OCI-LY1 (cell line): ENCODE measurements around the gene PLEKHF1.

Experiments used
- EZH2 ChIP-seq: fragments of 200-600 bp; sonication (generic), shearing (Covaris generic); IDR thresholded peaks from 2 replicates; pipeline ENCODE4 v1.8.0; 2017; ENCODE audit warnings: borderline replicate concordance, mixed run types, mild to moderate bottlenecking, antibody characterized with exemption, low read length, moderate library complexity, mixed read lengths
- TF ChIP-seq, protein P1 (sequence below): fragments of 200-600 bp; sonication (generic), shearing (Covaris generic); IDR thresholded peaks from 2 replicates; pipeline ENCODE4 v1.5.1; 2017; ENCODE audit warnings: mild to moderate bottlenecking, antibody characterized with exemption, low read length, moderate library complexity, mixed read lengths

DNA sequence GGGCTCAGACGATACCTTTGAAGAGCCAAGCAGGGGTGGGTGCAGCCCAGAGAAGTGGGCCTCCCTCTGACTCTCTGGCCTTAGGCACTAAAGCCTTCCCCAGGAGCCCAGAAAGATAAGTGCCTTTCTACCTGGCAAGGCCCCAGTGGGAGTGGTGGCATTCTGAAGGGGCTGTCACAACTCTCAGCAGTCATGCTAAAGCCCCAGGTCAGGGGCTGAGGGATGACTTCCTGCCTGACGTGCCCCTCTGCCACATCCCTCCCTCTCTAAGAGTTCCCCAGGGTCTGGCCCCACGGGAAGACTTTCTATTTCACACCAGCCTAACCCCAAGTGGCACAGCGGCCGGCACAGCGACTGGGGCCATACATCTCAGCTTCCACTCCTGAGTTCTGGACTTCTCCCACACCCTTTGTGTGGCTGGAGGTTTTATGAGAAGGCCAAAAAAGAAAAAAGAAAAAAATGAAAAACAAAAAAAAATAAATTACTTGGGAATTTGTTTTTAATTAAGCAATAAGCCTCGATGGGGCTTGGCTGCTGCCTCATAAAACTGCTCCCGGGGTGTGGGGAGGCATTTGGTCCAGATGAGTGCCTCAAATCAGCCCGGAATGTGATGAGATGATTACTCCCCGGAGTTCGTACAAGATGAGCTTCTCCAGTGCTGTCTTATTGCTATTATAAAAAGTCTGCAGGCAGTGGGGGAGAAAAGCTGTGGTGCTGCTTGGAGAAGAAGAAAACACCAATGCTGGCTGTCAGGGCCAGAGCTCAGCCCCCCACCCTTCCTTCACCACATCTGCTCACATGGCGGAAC, 28.5 kb upstream of the PLEKHF1 start:
- TF ChIP-seq, protein P1, sequence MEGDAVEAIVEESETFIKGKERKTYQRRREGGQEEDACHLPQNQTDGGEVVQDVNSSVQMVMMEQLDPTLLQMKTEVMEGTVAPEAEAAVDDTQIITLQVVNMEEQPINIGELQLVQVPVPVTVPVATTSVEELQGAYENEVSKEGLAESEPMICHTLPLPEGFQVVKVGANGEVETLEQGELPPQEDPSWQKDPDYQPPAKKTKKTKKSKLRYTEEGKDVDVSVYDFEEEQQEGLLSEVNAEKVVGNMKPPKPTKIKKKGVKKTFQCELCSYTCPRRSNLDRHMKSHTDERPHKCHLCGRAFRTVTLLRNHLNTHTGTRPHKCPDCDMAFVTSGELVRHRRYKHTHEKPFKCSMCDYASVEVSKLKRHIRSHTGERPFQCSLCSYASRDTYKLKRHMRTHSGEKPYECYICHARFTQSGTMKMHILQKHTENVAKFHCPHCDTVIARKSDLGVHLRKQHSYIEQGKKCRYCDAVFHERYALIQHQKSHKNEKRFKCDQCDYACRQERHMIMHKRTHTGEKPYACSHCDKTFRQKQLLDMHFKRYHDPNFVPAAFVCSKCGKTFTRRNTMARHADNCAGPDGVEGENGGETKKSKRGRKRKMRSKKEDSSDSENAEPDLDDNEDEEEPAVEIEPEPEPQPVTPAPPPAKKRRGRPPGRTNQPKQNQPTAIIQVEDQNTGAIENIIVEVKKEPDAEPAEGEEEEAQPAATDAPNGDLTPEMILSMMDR: no peak
- no peak for TF ChIP-seq EZH2
